GM12892 (cell line): ENCODE data around the gene SYVN1.

Experiments used
- POLR2A ChIP-seq: IDR thresholded peaks from 2 replicates; pipeline ENCODE4 v1.6.1; 2011; ENCODE audit warnings: low read depth, low read length, control low read depth
- POLR2AphosphoS5 ChIP-seq: IDR thresholded peaks from 2 replicates; pipeline ENCODE4 v1.6.1; 2011; ENCODE audit warnings: low read depth, low read length, control low read depth
- TAF1 ChIP-seq: IDR thresholded peaks from 2 replicates; pipeline ENCODE4 v1.6.1; 2011; ENCODE audit warnings: low read depth, mild to moderate bottlenecking, control low read depth, low read length, borderline replicate concordance

GRCh38 chr11:65183201-65183891 lies 49.0 kb upstream of the SYVN1 start:
- TF ChIP-seq POLR2A (no peak), TAF1 (no peak), POLR2AphosphoS5 (no peak)
